Vagina (tissue), 2 donors: ENCODE measurements around the gene CLEC7A.

ENCODE experiments used
- POLR2AphosphoS5 ChIP-seq, 2 donors: sonication (generic); formaldehyde crosslinking; IDR thresholded peaks; one replicate each; pipeline ENCODE4 v1.9.0; 2017; ENCODE audit warnings: antibody characterized with exemption in 2 of 2, mild to moderate bottlenecking in 2 of 2, low read depth in 1 of 2; ENCODE audit not compliant: insufficient read depth in 1 of 2
- TF ChIP-seq, protein P1 (sequence below), 3 experiments: fragments of 450-650 bp in 2 of 3; fragments of 200-600 bp in 1 of 3; sonication (generic) in 1 of 3; IDR thresholded peaks; one replicate each; pipeline ENCODE4 v1.5.1; 2017 to 2019; ENCODE audit warnings: antibody characterized with exemption in 3 of 3, mild to moderate bottlenecking in 2 of 3, moderate library complexity in 2 of 3

DNA sequence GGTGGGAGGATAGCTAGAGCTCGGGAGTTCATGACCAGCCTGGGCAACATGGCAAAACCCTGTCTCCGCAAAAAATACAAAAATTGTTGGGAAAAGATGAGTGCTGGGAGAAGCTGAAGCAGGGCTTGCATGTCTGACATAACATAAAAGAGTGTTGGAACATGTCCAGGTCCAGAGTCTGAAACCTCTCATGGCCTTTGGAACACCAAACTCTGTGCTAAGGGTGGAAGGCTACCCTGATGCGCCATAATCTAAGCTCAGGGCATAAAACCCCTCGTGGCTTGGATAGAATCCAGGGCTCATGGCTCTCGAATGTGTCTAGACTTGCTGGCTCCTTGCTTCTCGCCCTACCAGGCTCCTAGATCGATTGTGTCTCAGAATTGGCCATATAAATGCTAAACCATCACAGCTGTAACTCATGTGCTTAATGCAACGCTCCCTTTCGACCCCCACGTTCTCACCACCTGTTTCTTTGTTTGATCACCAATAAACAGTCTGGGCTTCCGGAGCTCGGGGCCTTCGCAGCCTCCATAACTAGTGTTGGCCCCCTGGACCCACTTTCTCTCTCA is 6.7 kb upstream of the CLEC7A start:
- TF ChIP-seq, protein P1, sequence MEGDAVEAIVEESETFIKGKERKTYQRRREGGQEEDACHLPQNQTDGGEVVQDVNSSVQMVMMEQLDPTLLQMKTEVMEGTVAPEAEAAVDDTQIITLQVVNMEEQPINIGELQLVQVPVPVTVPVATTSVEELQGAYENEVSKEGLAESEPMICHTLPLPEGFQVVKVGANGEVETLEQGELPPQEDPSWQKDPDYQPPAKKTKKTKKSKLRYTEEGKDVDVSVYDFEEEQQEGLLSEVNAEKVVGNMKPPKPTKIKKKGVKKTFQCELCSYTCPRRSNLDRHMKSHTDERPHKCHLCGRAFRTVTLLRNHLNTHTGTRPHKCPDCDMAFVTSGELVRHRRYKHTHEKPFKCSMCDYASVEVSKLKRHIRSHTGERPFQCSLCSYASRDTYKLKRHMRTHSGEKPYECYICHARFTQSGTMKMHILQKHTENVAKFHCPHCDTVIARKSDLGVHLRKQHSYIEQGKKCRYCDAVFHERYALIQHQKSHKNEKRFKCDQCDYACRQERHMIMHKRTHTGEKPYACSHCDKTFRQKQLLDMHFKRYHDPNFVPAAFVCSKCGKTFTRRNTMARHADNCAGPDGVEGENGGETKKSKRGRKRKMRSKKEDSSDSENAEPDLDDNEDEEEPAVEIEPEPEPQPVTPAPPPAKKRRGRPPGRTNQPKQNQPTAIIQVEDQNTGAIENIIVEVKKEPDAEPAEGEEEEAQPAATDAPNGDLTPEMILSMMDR (IDR thresholded peaks at IDR 0.05): no peak
- no peak for TF ChIP-seq POLR2AphosphoS5 (IDR thresholded peaks at IDR 0.05; ENCODE audit: insufficient read depth in 1 of 2, low read depth in 1 of 2)
